ENCODE measurements around the gene BIRC7.
"Not testable (repeated sequence)": the region's sequence is repeated elsewhere in the genome, so short reads cannot be mapped to it uniquely, and the experiment has no call there.

Gene BIRC7

GRCh38 chr20:63249891-63250290, 14.2 kb downstream of the BIRC7 start:
- no peak overlapping the region for H3K4me3 ChIP-seq (ENCODE audit: control insufficient read depth, low read depth, low read length)
- TF ChIP-seq CTCF (IDR thresholded peaks at IDR 0.05; ENCODE audit: control insufficient read depth, insufficient read depth, low read depth, low read length, missing control alignments) = no peak
- DNase-seq (ENCODE audit: low read depth) = no peak

GRCh38 chr20:63251350-63251749, 15.6 kb downstream of the BIRC7 start:
- H3K4me3 ChIP-seq (ENCODE audit: control insufficient read depth, low read depth, low read length); DNase-seq (ENCODE audit: low read depth): not testable (repeated sequence)
- TF ChIP-seq CTCF (IDR thresholded peaks at IDR 0.05; ENCODE audit: control insufficient read depth, insufficient read depth, low read depth, low read length, missing control alignments) = peak; percentile 31

- DNase-seq (ENCODE audit: low read depth) = no peak
- no peak for TF ChIP-seq CTCF (IDR thresholded peaks at IDR 0.05; ENCODE audit: control insufficient read depth, insufficient read depth, low read depth, low read length, missing control alignments)
- H3K4me3 ChIP-seq (ENCODE audit: control insufficient read depth, low read depth, low read length) = no peak overlapping the region
Measured at GRCh38 chr20:63252284-63252711, 16.6 kb downstream of the BIRC7 start.

GRCh38 chr20:63253065-63253437, 17.3 kb downstream of the BIRC7 start:
- H3K4me3 ChIP-seq (ENCODE audit: control insufficient read depth, low read depth, low read length) = no peak overlapping the region

GRCh38 chr20:63253438-63254231, 17.9 kb downstream of the BIRC7 start:
- no peak for DNase-seq (ENCODE audit: low read depth)
- no peak for TF ChIP-seq CTCF (IDR thresholded peaks at IDR 0.05; ENCODE audit: control insufficient read depth, insufficient read depth, low read depth, low read length, missing control alignments)
- H3K4me3 ChIP-seq (ENCODE audit: control insufficient read depth, low read depth, low read length) = no peak overlapping the region

More at GRCh38 chr20:63253065-63253437, 17.3 kb downstream of the BIRC7 start:
- TF ChIP-seq CTCF (IDR thresholded peaks at IDR 0.05; ENCODE audit: control insufficient read depth, insufficient read depth, low read depth, low read length, missing control alignments) = no peak
- no peak for DNase-seq (ENCODE audit: low read depth)

GRCh38 chr20:63254232-63254605, 18.5 kb downstream of the BIRC7 start, which contains the start of gene NKAIN4:
Gene NKAIN4 (minus strand): TSS chr20:63254463. CDS start chr20:63254450, 13 bp downstream.
- no peak for TF ChIP-seq CTCF (IDR thresholded peaks at IDR 0.05; ENCODE audit: control insufficient read depth, insufficient read depth, low read depth, low read length, missing control alignments)
- DNase-seq (ENCODE audit: low read depth) = no peak
- no peak within 1 kb of the TSS for H3K4me3 ChIP-seq (ENCODE audit: control insufficient read depth, low read depth, low read length)
